ENCODE results near the gene DNASE2. TPM values are rescaled to one million over a fixed set of nuclear protein-coding genes. Genes with fewer than 3 reads are reported as not detected.
A peak's percentile ranks its signal among the peaks of the same experiment; 100 is the strongest.

The DNASE2 gene
- total RNA-seq, 1 experiment from 2014 or later: 23.8 TPM

- TF ChIP-seq, protein P1, sequence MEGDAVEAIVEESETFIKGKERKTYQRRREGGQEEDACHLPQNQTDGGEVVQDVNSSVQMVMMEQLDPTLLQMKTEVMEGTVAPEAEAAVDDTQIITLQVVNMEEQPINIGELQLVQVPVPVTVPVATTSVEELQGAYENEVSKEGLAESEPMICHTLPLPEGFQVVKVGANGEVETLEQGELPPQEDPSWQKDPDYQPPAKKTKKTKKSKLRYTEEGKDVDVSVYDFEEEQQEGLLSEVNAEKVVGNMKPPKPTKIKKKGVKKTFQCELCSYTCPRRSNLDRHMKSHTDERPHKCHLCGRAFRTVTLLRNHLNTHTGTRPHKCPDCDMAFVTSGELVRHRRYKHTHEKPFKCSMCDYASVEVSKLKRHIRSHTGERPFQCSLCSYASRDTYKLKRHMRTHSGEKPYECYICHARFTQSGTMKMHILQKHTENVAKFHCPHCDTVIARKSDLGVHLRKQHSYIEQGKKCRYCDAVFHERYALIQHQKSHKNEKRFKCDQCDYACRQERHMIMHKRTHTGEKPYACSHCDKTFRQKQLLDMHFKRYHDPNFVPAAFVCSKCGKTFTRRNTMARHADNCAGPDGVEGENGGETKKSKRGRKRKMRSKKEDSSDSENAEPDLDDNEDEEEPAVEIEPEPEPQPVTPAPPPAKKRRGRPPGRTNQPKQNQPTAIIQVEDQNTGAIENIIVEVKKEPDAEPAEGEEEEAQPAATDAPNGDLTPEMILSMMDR (conservative IDR thresholded peaks at IDR 0.05): peak; percentile 91
- H3K27me3 Mint-ChIP-seq (ENCODE audit: low read depth): peaks cover 54% of the 10 kb centered on the region
- H2BK15ac ChIP-seq (ENCODE audit: low read depth, low read length): no peak overlapping the region
- peaks cover 6% of the 10 kb centered on the region for H3K23me2 ChIP-seq (ENCODE audit: insufficient read length, low read depth, low read length, poor library complexity, severe bottlenecking)
- no peak overlapping the region for H3K4ac ChIP-seq (ENCODE audit: low read depth, low read length)
- no peaks in the 10 kb centered on the region for H3K79me2 ChIP-seq (ENCODE audit: insufficient read depth, low read length)
- no CpG with 5 or more reads among the region's 73 CpGs for WGBS (ENCODE audit: extremely low coverage, insufficient read length, low lambda C conversion rate)
- H3K56ac ChIP-seq (ENCODE audit: insufficient read length, low read depth, low read length): no peak overlapping the region
- no peak overlapping the region for H3K23ac ChIP-seq (ENCODE audit: insufficient read length, low read depth, low read length)
- H3K4me3 Mint-ChIP-seq: peak overlapping the region; percentile 81 to 89
- H3K36me3 Mint-ChIP-seq (ENCODE audit: insufficient read depth in 1 of 3, low read depth in 3 of 3): peaks cover 0 to 6% (median 4%) of the 10 kb centered on the region in 3 experiments; a peak in 3 of 7 replicates
- no peak overlapping the region for H4K91ac ChIP-seq (ENCODE audit: insufficient read length, low read depth, low read length)
- peaks cover 16% of the 10 kb centered on the region in 2 experiments for H3K9me3 Mint-ChIP-seq
- H3K79me1 ChIP-seq (ENCODE audit: insufficient read depth, low read depth, low read length, poor library complexity, severe bottlenecking): no peaks in the 10 kb centered on the region
- no peaks in the 10 kb centered on the region for H4K20me1 ChIP-seq (ENCODE audit: control insufficient read depth, insufficient read depth, insufficient read length)
- H3K18ac ChIP-seq (ENCODE audit: insufficient read length, low read depth, low read length): peak overlapping the region; percentile 81
- no peak overlapping the region for H2BK120ac ChIP-seq (ENCODE audit: low read depth, low read length, poor library complexity, severe bottlenecking)
- no peak overlapping the region for H4K8ac ChIP-seq (replicated peaks; ENCODE audit: insufficient read length, low read depth, low read length)
- DNase-seq: peak; percentile 99
- H3K27ac Mint-ChIP-seq: peak overlapping the region in 2 of 3 experiments; percentile 40 to 92; a peak in 3 of 7 replicates
- peak overlapping the region; percentile 79 for H3K4me2 ChIP-seq (ENCODE audit: insufficient read depth, insufficient read length, low read length)
- peak overlapping the region; percentile 9 for H3K9ac ChIP-seq (ENCODE audit: extremely low read depth, insufficient read length, low read length)
- H3K27me3 ChIP-seq (ENCODE audit: insufficient read depth, low read length): 0 out of 2 replicates have a peak, but pooled peaks cover 1% of the 10 kb centered on the region
- no peak overlapping the region for H2BK20ac ChIP-seq (ENCODE audit: low read depth, low read length, poor library complexity, severe bottlenecking)
- no peak overlapping the region for H2BK12ac ChIP-seq (ENCODE audit: insufficient read length, low read depth, low read length)
- H3T11ph ChIP-seq (ENCODE audit: low read length): no peak overlapping the region
- no peak overlapping the region for H2AFZ ChIP-seq (ENCODE audit: low read length)
- no peaks in the 10 kb centered on the region for H3K9me3 ChIP-seq (ENCODE audit: control insufficient read depth, low read depth, low read length)
- H2AK5ac ChIP-seq (ENCODE audit: insufficient read length, low read length): no peak overlapping the region
- peaks cover 13 to 18% of the 10 kb centered on the region in 2 experiments for H3K4me1 Mint-ChIP-seq
- H2BK5ac ChIP-seq (ENCODE audit: insufficient read length, low read length): no peak overlapping the region
- peak overlapping the region; percentile 28 for H3K27ac ChIP-seq (ENCODE audit: insufficient read length, low read depth, low read length)
- no peaks in the 10 kb centered on the region for H3K4me1 ChIP-seq (ENCODE audit: insufficient read depth, low read length)
- peak overlapping the region; percentile 9 for H4K5ac ChIP-seq (ENCODE audit: insufficient read length, low read depth, low read length)
- H3K14ac ChIP-seq (ENCODE audit: insufficient read depth, low read length): peak overlapping the region; percentile 85
Observed at GRCh38 chr19:12884926-12885748, 3.9 kb upstream of the DNASE2 start.

Data from H9 (cell line).